HepG2 (cell line): ENCODE data around the gene VAV2. TPM values are rescaled to one million over a fixed set of nuclear protein-coding genes. Genes with fewer than 3 reads are reported as not detected.

Experiments used
- CAMTA2 ChIP-seq: sonication (generic); formaldehyde crosslinking; IDR thresholded peaks from 2 replicates; pipeline ENCODE4 v1.4.0; 2020; ENCODE audit warnings: mild to moderate bottlenecking, missing genetic modification reagents, borderline replicate concordance
- ELF3 ChIP-seq: IDR thresholded peaks from 2 replicates; pipeline ENCODE4 v1.6.1; 2016; ENCODE audit warnings: missing genetic modification reagents, missing compliant biosample characterization
- FOXK2 ChIP-seq: fragments of 450-650 bp; IDR thresholded peaks from 2 replicates; pipeline ENCODE4 v1.6.1; 2016
- RAD51 ChIP-seq: fragments of 450-650 bp; IDR thresholded peaks from 2 replicates; pipeline ENCODE4 v1.6.1; 2016; ENCODE audit warnings: borderline replicate concordance
- ZFY ChIP-seq: sonication (generic); formaldehyde crosslinking; IDR thresholded peaks from 2 replicates; pipeline ENCODE4 v1.4.0; 2020; ENCODE audit warnings: missing genetic modification reagents
- ZNF382 ChIP-seq: sonication (generic); formaldehyde crosslinking; IDR thresholded peaks from 2 replicates; pipeline ENCODE4 v1.5.0; 2020; ENCODE audit warnings: missing genetic modification reagents, mild to moderate bottlenecking, borderline replicate concordance
- ZNF619 ChIP-seq: sonication (generic); formaldehyde crosslinking; IDR thresholded peaks from 2 replicates; pipeline ENCODE4 v1.4.0; 2020; ENCODE audit warnings: mild to moderate bottlenecking, missing genetic modification reagents
- ZNF709 ChIP-seq: sonication (generic); formaldehyde crosslinking; IDR thresholded peaks from 2 replicates; pipeline ENCODE4 v1.5.0; 2020; ENCODE audit warnings: mild to moderate bottlenecking, missing genetic modification reagents
- ZNF746 ChIP-seq: sonication (generic); formaldehyde crosslinking; IDR thresholded peaks from 2 replicates; pipeline ENCODE4 v1.8.0; 2022; ENCODE audit warnings: mild to moderate bottlenecking, missing genetic modification reagents
- ZNF776 ChIP-seq: sonication (generic); formaldehyde crosslinking; IDR thresholded peaks from 2 replicates; pipeline ENCODE4 v1.4.0; 2020; ENCODE audit warnings: mild to moderate bottlenecking, missing genetic modification reagents
- ZSCAN12 ChIP-seq: sonication (generic); formaldehyde crosslinking; IDR thresholded peaks from 2 replicates; pipeline ENCODE4 v1.9.0; 2021; ENCODE audit warnings: mild to moderate bottlenecking, missing genetic modification reagents
- ZSCAN22 ChIP-seq: sonication (generic); formaldehyde crosslinking; IDR thresholded peaks from 2 replicates; pipeline ENCODE4 v1.4.0; 2020; ENCODE audit warnings: mild to moderate bottlenecking, missing genetic modification reagents
- polyA plus RNA-seq, 8 experiments: library from polyadenylated mRNA; depleted of rRNA in 3 of 8; stranded (reverse) in 7 of 8; unstranded in 1 of 8; fragments of >200 nt; fragmentation: Illumina TruSeq in 4 of 8; extraction: Trizol in 4 of 8; gene quantifications; 2 replicates each; pipeline versions ENCODE4 v1.2.1 to v1.2.3, GENCODE V29; 2011 to 2016; ENCODE audit warnings: low read depth in 4 of 8, missing spikeins in 1 of 8, mixed read lengths in 1 of 8; ENCODE audit not compliant: insufficient read depth in 1 of 8
- total RNA-seq, 5 experiments: library from RNA; depleted of rRNA; stranded (reverse); fragments of >200 nt; fragmentation: Illumina TruSeq; extraction: Trizol; gene quantifications; 2 replicates each; pipeline ENCODE4 v1.2.3, GENCODE V29; 2016; ENCODE audit warnings: low read depth in 1 of 5
- TF ChIP-seq, protein P1 (sequence below): sonication (generic); formaldehyde crosslinking; IDR thresholded peaks from 2 replicates; pipeline ENCODE4 v1.5.1; 2020; ENCODE audit warnings: missing genetic modification reagents, mild to moderate bottlenecking, borderline replicate concordance
- TF ChIP-seq, protein P2 (sequence below): sonication (generic); formaldehyde crosslinking; IDR thresholded peaks from 2 replicates; pipeline ENCODE4 v1.4.0; 2020; ENCODE audit warnings: missing genetic modification reagents, low read depth, mild to moderate bottlenecking, borderline replicate concordance
- TF ChIP-seq, protein P3 (sequence below): sonication (generic); formaldehyde crosslinking; IDR thresholded peaks from 2 replicates; pipeline ENCODE4 v1.5.0; 2020; ENCODE audit warnings: missing genetic modification reagents, mild to moderate bottlenecking, borderline replicate concordance
- TF ChIP-seq, protein P4 (sequence below): IDR thresholded peaks from 2 replicates; pipeline ENCODE4 v1.6.1; 2016; ENCODE audit warnings: low read depth
- TF ChIP-seq, protein P5 (sequence below): sonication (generic); formaldehyde crosslinking; IDR thresholded peaks from 2 replicates; pipeline ENCODE4 v1.9.0; 2021; ENCODE audit warnings: missing genetic modification reagents, borderline replicate concordance
- TF ChIP-seq, protein P6 (sequence below): sonication (generic); formaldehyde crosslinking; IDR thresholded peaks from 2 replicates; pipeline ENCODE4 v1.5.0; 2020; ENCODE audit warnings: mild to moderate bottlenecking, missing genetic modification reagents, moderate library complexity
- TF ChIP-seq, protein P7 (sequence below): sonication (generic); formaldehyde crosslinking; IDR thresholded peaks from 2 replicates; pipeline ENCODE4 v1.4.0; 2020; ENCODE audit warnings: mild to moderate bottlenecking, missing genetic modification reagents, borderline replicate concordance

The VAV2 gene
- total and polyA plus RNA-seq, 2 of the 13 experiments (the other 11 are each of a cell fraction or from before 2014, with no cell fraction given): 22.5 to 22.9 TPM

DNA sequence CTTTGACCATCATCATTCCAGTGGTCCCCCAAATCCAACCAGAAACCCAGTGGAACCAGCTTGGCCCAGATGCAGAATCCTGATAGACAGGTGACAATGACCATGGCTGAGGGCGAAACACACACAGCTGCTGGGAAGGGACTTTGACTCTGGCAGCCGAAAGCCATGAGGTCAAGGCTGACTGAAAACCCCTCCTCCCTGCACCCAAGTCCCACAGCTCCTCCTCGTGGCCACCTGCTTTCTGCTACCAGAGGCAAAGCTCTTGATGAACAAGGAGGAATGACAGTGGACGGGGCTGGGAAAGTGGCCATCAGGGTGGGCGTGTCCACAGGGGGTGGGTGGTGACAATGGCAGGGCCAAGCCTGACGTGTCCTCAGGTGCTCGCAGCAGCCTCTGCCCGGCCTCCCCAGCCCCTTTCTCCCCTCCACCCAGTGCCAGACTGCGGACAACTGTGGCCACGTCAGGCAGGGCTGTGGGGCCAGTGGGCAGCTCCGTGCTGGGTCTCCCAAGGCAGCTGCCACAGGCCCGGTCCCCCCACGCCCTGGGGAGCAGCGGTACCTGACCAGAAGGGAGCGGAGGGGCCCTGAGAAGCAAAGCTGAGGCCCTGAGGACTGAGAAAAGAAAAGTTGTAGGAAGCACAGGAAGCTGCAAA lies 223.1 kb downstream of the VAV2 start (continued):
- 0 out of 2 replicates have a peak, but pooled peaks have one; percentile 29 for TF ChIP-seq ZNF619 (CRISPR knock-in tag)
- TF ChIP-seq, protein P1, sequence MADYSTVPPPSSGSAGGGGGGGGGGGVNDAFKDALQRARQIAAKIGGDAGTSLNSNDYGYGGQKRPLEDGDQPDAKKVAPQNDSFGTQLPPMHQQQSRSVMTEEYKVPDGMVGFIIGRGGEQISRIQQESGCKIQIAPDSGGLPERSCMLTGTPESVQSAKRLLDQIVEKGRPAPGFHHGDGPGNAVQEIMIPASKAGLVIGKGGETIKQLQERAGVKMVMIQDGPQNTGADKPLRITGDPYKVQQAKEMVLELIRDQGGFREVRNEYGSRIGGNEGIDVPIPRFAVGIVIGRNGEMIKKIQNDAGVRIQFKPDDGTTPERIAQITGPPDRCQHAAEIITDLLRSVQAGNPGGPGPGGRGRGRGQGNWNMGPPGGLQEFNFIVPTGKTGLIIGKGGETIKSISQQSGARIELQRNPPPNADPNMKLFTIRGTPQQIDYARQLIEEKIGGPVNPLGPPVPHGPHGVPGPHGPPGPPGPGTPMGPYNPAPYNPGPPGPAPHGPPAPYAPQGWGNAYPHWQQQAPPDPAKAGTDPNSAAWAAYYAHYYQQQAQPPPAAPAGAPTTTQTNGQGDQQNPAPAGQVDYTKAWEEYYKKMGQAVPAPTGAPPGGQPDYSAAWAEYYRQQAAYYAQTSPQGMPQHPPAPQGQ (CRISPR knock-in tag): no peak
- TF ChIP-seq, protein P2, sequence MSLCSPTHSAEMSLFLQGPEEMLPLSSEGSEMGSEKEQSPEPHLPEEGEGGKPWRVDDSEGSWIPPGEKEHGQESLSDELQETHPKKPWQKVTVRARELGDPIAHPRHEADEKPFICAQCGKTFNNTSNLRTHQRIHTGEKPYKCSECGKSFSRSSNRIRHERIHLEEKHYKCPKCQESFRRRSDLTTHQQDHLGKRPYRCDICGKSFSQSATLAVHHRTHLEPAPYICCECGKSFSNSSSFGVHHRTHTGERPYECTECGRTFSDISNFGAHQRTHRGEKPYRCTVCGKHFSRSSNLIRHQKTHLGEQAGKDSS: peak; percentile 76; the same call in 1 of the 2 replicates
- no peak for TF ChIP-seq CAMTA2 (CRISPR knock-in tag)
- TF ChIP-seq, protein P3, sequence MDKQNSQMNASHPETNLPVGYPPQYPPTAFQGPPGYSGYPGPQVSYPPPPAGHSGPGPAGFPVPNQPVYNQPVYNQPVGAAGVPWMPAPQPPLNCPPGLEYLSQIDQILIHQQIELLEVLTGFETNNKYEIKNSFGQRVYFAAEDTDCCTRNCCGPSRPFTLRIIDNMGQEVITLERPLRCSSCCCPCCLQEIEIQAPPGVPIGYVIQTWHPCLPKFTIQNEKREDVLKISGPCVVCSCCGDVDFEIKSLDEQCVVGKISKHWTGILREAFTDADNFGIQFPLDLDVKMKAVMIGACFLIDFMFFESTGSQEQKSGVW (CRISPR knock-in tag): no peak
- TF ChIP-seq RAD51: no peak
- TF ChIP-seq, protein P4, sequence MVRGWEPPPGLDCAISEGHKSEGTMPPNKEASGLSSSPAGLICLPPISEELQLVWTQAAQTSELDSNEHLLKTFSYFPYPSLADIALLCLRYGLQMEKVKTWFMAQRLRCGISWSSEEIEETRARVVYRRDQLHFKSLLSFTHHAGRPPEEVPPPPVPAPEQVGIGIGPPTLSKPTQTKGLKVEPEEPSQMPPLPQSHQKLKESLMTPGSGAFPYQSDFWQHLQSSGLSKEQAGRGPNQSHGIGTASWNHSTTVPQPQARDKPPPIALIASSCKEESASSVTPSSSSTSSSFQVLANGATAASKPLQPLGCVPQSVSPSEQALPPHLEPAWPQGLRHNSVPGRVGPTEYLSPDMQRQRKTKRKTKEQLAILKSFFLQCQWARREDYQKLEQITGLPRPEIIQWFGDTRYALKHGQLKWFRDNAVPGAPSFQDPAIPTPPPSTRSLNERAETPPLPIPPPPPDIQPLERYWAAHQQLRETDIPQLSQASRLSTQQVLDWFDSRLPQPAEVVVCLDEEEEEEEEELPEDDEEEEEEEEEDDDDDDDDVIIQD (CRISPR knock-in tag): peak; percentile 63; the same call in 1 of the 2 replicates
- TF ChIP-seq ZFY (CRISPR knock-in tag): peak; percentile 40; the same call in 1 of the 2 replicates
- peak; percentile 33; the same call in 1 of the 2 replicates for TF ChIP-seq ZNF746
- TF ChIP-seq FOXK2: no peak
- TF ChIP-seq, protein P5, sequence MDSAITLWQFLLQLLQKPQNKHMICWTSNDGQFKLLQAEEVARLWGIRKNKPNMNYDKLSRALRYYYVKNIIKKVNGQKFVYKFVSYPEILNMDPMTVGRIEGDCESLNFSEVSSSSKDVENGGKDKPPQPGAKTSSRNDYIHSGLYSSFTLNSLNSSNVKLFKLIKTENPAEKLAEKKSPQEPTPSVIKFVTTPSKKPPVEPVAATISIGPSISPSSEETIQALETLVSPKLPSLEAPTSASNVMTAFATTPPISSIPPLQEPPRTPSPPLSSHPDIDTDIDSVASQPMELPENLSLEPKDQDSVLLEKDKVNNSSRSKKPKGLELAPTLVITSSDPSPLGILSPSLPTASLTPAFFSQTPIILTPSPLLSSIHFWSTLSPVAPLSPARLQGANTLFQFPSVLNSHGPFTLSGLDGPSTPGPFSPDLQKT: no peak
- TF ChIP-seq ELF3 (CRISPR knock-in tag): peak; percentile 52; the same call in 1 of the 2 replicates
- TF ChIP-seq, protein P6, sequence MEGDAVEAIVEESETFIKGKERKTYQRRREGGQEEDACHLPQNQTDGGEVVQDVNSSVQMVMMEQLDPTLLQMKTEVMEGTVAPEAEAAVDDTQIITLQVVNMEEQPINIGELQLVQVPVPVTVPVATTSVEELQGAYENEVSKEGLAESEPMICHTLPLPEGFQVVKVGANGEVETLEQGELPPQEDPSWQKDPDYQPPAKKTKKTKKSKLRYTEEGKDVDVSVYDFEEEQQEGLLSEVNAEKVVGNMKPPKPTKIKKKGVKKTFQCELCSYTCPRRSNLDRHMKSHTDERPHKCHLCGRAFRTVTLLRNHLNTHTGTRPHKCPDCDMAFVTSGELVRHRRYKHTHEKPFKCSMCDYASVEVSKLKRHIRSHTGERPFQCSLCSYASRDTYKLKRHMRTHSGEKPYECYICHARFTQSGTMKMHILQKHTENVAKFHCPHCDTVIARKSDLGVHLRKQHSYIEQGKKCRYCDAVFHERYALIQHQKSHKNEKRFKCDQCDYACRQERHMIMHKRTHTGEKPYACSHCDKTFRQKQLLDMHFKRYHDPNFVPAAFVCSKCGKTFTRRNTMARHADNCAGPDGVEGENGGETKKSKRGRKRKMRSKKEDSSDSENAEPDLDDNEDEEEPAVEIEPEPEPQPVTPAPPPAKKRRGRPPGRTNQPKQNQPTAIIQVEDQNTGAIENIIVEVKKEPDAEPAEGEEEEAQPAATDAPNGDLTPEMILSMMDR (CRISPR knock-in tag): peak; percentile 99
- no peak for TF ChIP-seq ZNF776 (CRISPR knock-in tag)
- no peak for TF ChIP-seq ZSCAN22 (CRISPR knock-in tag)
- no peak for TF ChIP-seq ZSCAN12 (CRISPR knock-in tag)
- no peak for TF ChIP-seq ZNF709 (CRISPR knock-in tag)
- TF ChIP-seq, protein P7, sequence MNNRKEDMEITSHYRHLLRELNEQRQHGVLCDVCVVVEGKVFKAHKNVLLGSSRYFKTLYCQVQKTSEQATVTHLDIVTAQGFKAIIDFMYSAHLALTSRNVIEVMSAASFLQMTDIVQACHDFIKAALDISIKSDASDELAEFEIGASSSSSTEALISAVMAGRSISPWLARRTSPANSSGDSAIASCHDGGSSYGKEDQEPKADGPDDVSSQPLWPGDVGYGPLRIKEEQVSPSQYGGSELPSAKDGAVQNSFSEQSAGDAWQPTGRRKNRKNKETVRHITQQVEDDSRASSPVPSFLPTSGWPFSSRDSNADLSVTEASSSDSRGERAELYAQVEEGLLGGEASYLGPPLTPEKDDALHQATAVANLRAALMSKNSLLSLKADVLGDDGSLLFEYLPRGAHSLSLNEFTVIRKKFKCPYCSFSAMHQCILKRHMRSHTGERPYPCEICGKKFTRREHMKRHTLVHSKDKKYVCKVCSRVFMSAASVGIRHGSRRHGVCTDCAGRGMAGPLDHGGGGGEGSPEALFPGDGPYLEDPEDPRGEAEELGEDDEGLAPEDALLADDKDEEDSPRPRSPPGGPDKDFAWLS (CRISPR knock-in tag): 0 out of 2 replicates have a peak, but pooled peaks have one; percentile 71
- TF ChIP-seq ZNF382: no peak
